ENCODE measurements around the gene CA10.

The CA10 gene

DNA sequence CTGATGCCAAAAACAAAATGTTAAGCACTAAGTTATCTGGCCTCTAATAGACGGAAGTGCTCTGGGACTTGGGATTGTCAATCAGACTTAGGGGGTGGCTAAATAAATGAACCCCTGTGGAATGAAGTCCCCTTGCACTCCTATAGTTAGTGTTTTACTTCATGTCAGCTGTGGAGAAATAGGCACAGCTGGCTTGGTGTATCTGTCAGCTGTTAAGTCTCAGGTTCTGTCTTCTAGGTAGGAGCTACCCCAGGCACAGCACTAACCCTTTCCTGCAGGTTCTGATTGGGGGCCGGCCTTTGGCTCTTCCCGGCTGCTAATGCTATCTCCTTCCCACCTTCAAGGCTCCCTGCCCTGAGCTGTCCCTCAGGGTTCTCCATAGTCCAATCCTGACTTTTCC, 487.6 kb downstream of the CA10 start:
- Histone ChIP-seq H3K4me1 (ENCODE audit: control insufficient read depth in 1 of 2, insufficient read depth in 2 of 2, low read length in 2 of 2) (no peaks in the 10 kb centered on the region), H3K27ac (ENCODE audit: low read depth, low read length) (no peak overlapping the region), H3K4me3 (ENCODE audit: low read depth in 1 of 2, low read length in 2 of 2) (no peak overlapping the region), H3K36me3 (ENCODE audit: control insufficient read depth in 1 of 2, insufficient read depth in 2 of 2, low read length in 2 of 2) (no peaks in the 10 kb centered on the region), H3K9me3 (ENCODE audit: control insufficient read depth in 1 of 2, low read length in 2 of 2) (no peaks in the 10 kb centered on the region), H3K9ac (ENCODE audit: low read depth in 1 of 2, low read length in 2 of 2) (no peak overlapping the region), H3K27me3 (ENCODE audit: control insufficient read depth in 1 of 2, insufficient read depth in 2 of 2, low read length in 2 of 2) (no peaks in the 10 kb centered on the region)

DNA sequence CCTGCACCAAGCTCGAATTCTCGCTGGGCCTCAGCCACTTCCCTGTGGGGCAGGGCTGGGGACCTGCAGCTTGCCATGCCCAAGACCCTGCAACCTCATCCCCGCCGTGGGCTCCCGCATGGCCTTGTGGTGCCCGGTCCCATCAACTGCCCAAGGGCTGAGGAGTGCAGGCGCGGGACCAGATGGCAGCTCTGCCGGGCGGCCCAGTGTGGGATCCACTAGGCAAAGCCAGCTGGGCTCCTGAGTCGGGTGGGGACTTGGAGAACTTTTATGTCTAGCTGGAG, 489.6 kb downstream of the CA10 start:
- Histone ChIP-seq H3K9me3 (ENCODE audit: control insufficient read depth in 1 of 2, low read length in 2 of 2) (no peaks in the 10 kb centered on the region), H3K36me3 (ENCODE audit: control insufficient read depth in 1 of 2, insufficient read depth in 2 of 2, low read length in 2 of 2) (no peaks in the 10 kb centered on the region), H3K4me1 (ENCODE audit: control insufficient read depth in 1 of 2, insufficient read depth in 2 of 2, low read length in 2 of 2) (no peaks in the 10 kb centered on the region), H3K9ac (ENCODE audit: low read depth in 1 of 2, low read length in 2 of 2) (no peak overlapping the region), H3K27me3 (ENCODE audit: control insufficient read depth in 1 of 2, insufficient read depth in 2 of 2, low read length in 2 of 2) (no peaks in the 10 kb centered on the region), H3K4me3 (ENCODE audit: low read depth in 1 of 2, low read length in 2 of 2) (no peak overlapping the region), H3K27ac (ENCODE audit: low read depth, low read length) (no peak overlapping the region)

DNA sequence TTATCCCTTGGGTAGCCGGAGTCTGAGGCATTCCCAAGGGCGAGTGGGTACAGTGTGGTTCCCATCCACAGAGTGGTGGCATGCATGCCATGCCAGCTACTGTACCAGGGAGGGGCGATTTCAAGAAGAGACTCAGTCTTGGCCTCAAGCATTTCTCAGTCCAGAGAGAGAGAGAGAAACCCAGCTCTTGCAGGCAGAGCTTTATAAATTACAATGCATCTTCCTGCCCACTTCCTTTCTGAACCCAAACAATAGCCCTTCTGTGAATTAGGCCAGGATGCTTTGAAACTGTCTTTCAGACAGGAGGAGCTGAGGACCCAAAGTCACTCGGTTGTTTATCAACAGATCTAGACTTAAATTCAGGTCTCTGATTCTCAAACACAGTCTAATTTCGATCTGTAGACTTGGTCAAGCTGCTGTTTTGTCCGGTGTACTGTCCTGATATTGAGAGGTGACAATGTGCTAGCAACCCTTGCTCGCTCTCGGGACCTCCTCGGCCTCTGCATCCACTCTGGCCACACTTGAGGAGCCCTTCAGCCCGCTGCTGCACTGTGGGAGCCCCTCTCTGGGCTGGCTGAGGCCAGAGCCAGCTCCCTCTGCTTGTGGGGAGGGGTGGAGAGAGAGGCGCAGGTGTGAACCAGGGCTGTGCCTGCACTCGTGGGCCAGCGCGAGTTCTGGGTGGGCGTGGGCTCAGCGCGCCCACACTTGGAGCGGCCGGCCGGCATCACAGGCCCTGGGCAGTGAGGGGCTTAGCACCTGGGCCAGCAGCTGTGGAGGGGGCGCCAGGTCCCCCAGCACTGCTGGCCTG, 490.2 kb downstream of the CA10 start:
- Histone ChIP-seq H3K4me1 (ENCODE audit: control insufficient read depth in 1 of 2, insufficient read depth in 2 of 2, low read length in 2 of 2) (no peaks in the 10 kb centered on the region), H3K27ac (ENCODE audit: low read depth, low read length) (no peak overlapping the region), H3K27me3 (ENCODE audit: control insufficient read depth in 1 of 2, insufficient read depth in 2 of 2, low read length in 2 of 2) (peaks cover 0 to 3% of the 10 kb centered on the region in 2 donors), H3K9ac (ENCODE audit: low read depth in 1 of 2, low read length in 2 of 2) (no peak overlapping the region), H3K9me3 (ENCODE audit: control insufficient read depth in 1 of 2, low read length in 2 of 2) (no peaks in the 10 kb centered on the region), H3K36me3 (ENCODE audit: control insufficient read depth in 1 of 2, insufficient read depth in 2 of 2, low read length in 2 of 2) (no peaks in the 10 kb centered on the region), H3K4me3 (ENCODE audit: low read depth in 1 of 2, low read length in 2 of 2) (no peak overlapping the region)

DNA sequence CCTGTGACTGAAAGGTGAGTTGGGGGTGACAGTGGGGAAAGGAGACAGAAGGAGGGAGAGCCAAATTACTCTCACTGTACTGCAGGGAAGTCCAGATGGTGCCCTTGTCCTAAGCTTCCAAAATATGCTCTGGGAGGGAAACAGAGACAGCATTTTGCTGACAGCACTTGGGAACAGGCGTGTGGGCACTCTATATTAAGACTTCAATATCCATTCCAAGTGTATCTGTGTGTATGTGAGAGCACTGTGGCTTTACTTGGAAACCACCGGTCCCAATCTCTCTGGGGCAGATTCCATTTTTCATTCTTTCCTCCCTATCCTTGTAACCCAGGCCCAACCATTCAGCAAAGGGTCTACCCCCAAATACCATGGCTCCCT, 490.8 kb downstream of the CA10 start:
- Histone ChIP-seq H3K4me1 (ENCODE audit: control insufficient read depth in 1 of 2, insufficient read depth in 2 of 2, low read length in 2 of 2) (no peaks in the 10 kb centered on the region), H3K4me3 (ENCODE audit: low read depth in 1 of 2, low read length in 2 of 2) (no peak overlapping the region), H3K9me3 (ENCODE audit: control insufficient read depth in 1 of 2, low read length in 2 of 2) (no peaks in the 10 kb centered on the region), H3K9ac (ENCODE audit: low read depth in 1 of 2, low read length in 2 of 2) (no peak overlapping the region), H3K36me3 (ENCODE audit: control insufficient read depth in 1 of 2, insufficient read depth in 2 of 2, low read length in 2 of 2) (no peaks in the 10 kb centered on the region), H3K27ac (ENCODE audit: low read depth, low read length) (no peak overlapping the region), H3K27me3 (ENCODE audit: control insufficient read depth in 1 of 2, insufficient read depth in 2 of 2, low read length in 2 of 2) (peaks cover 0 to 3% of the 10 kb centered on the region in 2 donors)

DNA sequence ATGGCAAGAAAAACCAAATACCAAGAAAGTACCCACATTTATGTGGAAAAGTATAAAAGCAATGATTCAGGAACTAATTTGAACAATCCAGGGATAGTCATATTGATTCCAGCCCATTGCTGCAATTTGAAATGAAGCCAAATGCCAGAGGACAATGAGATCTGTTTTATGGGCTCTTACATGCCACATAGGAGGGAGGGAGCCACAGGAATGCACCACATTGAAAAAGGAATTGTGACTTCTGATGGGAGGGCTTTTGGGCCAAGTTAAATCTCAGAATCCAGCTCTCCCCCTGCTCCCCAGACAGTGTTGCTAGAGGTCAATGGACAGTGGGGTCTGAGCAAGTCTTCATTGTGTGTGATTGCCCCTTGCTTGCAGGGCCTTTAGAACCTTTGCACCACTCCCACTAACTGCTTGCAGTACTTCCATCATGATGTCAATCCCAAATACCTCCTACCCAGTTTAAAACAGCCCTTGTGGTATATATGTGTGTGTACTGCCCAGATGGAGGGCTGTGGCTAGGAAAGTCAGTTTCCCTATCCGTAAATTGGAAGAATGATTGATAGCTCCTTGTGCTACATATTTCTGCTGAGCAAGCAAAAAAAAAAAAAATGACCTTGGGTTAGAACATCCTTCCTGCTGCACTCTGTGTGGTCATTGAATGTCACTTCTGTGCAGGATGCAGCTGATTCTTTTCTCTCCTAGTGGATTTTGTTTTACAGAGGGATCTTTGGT, 491.4 kb downstream of the CA10 start:
- Histone ChIP-seq H3K9me3 (ENCODE audit: control insufficient read depth in 1 of 2, low read length in 2 of 2) (no peaks in the 10 kb centered on the region), H3K4me3 (ENCODE audit: low read depth in 1 of 2, low read length in 2 of 2) (no peak overlapping the region), H3K9ac (ENCODE audit: low read depth in 1 of 2, low read length in 2 of 2) (no peak overlapping the region), H3K36me3 (ENCODE audit: control insufficient read depth in 1 of 2, insufficient read depth in 2 of 2, low read length in 2 of 2) (no peaks in the 10 kb centered on the region), H3K27ac (ENCODE audit: low read depth, low read length) (no peak overlapping the region), H3K4me1 (ENCODE audit: control insufficient read depth in 1 of 2, insufficient read depth in 2 of 2, low read length in 2 of 2) (no peaks in the 10 kb centered on the region), H3K27me3 (ENCODE audit: control insufficient read depth in 1 of 2, insufficient read depth in 2 of 2, low read length in 2 of 2) (peaks cover 0 to 3% of the 10 kb centered on the region in 2 donors)

DNA sequence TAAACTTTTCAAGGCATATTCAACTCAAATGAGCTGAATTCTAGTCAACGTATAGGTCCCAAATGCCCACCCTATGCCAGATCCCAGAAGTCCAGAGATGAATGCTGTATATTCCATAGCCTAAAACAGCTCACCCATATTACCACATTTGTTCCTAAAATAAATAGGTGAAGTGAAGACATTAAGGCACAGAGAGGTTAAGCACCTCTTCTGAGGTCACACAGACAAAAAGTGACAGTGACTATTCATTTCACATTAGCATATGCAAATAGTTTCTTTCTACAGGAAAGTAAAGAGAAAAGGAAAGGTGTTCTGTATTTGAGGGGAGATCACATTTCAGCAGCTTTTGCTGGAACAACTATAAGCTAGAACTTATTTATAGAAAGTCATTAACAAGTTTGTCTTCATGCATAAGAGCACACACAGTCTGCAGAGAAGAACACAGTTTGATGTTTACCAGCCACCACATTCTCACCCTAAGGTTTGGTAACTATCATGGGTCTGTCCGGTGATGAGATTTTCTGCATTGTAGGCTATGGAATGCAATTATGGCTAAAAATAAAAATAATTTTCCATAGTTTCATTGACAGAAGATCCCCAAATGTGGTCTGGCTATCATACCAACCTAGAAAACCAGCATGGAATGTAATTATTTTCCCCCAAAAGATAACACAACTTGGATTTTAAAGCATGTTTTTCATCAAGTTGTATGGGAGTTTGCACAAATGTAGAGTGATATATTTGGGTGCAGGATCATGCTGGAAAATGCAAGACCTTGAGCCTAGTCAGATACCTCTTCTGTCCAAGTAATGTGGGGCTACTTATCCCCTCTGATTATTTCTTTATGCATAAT, 496.1 kb downstream of the CA10 start:
- H3K27me3 ChIP-seq (ENCODE audit: control insufficient read depth in 1 of 2, insufficient read depth in 2 of 2, low read length in 2 of 2): peaks cover 0 to 5% of the 10 kb centered on the region in 2 donors
- H3K27ac ChIP-seq (ENCODE audit: low read depth, low read length): no peak overlapping the region
- H3K9me3 ChIP-seq (ENCODE audit: control insufficient read depth in 1 of 2, low read length in 2 of 2): no peaks in the 10 kb centered on the region
- no peaks in the 10 kb centered on the region for H3K4me1 ChIP-seq (ENCODE audit: control insufficient read depth in 1 of 2, insufficient read depth in 2 of 2, low read length in 2 of 2)
- H3K4me3 ChIP-seq (ENCODE audit: low read depth in 1 of 2, low read length in 2 of 2): no peak overlapping the region
- H3K36me3 ChIP-seq (ENCODE audit: control insufficient read depth in 1 of 2, insufficient read depth in 2 of 2, low read length in 2 of 2): no peaks in the 10 kb centered on the region
- H3K9ac ChIP-seq (ENCODE audit: low read depth in 1 of 2, low read length in 2 of 2): no peak overlapping the region

DNA sequence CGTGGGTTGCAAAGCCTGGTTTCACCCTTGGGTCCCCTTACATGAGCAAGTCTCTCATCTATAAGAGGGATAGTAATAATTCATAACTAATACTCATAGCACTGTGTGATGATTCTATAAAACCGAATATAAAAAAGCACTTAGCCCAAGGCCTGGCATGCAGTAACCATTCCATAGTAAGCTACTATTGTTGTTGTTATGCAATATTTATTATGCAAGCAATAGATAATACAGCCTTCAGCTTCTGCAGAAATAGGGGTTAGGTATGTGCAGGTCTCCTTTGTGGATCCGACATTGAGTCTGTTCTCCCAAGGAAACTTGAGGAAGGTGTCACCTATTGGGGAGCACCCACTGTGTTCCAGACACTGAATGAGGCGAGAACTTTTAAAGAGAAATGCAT, 497.1 kb downstream of the CA10 start:
- no peaks in the 10 kb centered on the region for H3K36me3 ChIP-seq (ENCODE audit: control insufficient read depth in 1 of 2, insufficient read depth in 2 of 2, low read length in 2 of 2)

DNA sequence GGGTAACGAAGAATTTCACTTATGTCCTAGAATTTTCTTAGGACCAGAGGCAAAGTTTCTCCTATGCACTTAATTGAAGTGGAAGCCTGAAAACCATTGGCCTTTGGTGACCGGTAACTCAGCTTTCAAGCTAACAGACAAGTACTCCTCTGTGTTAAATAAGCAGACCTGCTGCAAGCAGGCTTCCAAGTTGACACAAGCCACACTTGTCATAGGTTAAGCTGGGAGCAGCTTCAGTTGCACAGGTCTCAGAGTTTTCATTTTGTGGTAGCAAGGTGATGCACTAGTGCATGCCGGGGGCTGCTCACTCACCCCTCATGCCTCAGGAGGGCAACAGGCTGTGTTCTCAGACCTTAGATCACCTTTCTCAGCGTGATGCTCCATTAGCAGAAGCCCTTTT, 498.2 kb downstream of the CA10 start:
- no peak overlapping the region for H3K4me3 ChIP-seq (ENCODE audit: low read depth in 1 of 2, low read length in 2 of 2)
- no peaks in the 10 kb centered on the region for H3K36me3 ChIP-seq (ENCODE audit: control insufficient read depth in 1 of 2, insufficient read depth in 2 of 2, low read length in 2 of 2)
- H3K4me1 ChIP-seq (ENCODE audit: control insufficient read depth in 1 of 2, insufficient read depth in 2 of 2, low read length in 2 of 2): no peaks in the 10 kb centered on the region
- H3K9ac ChIP-seq (ENCODE audit: low read depth in 1 of 2, low read length in 2 of 2): no peak overlapping the region
- no peak overlapping the region for H3K27ac ChIP-seq (ENCODE audit: low read depth, low read length)
- H3K27me3 ChIP-seq (ENCODE audit: control insufficient read depth in 1 of 2, insufficient read depth in 2 of 2, low read length in 2 of 2): peaks cover 0 to 5% of the 10 kb centered on the region in 2 donors
- no peaks in the 10 kb centered on the region for H3K9me3 ChIP-seq (ENCODE audit: control insufficient read depth in 1 of 2, low read length in 2 of 2)

More for the DNA sequence above, 497.1 kb downstream of the CA10 start:
- H3K27me3 ChIP-seq (ENCODE audit: control insufficient read depth in 1 of 2, insufficient read depth in 2 of 2, low read length in 2 of 2): peaks cover 0 to 5% of the 10 kb centered on the region in 2 donors
- H3K9ac ChIP-seq (ENCODE audit: low read depth in 1 of 2, low read length in 2 of 2): no peak overlapping the region
- H3K27ac ChIP-seq (ENCODE audit: low read depth, low read length): no peak overlapping the region
- no peak overlapping the region for H3K4me3 ChIP-seq (ENCODE audit: low read depth in 1 of 2, low read length in 2 of 2)
- H3K9me3 ChIP-seq (ENCODE audit: control insufficient read depth in 1 of 2, low read length in 2 of 2): no peaks in the 10 kb centered on the region
- no peaks in the 10 kb centered on the region for H3K4me1 ChIP-seq (ENCODE audit: control insufficient read depth in 1 of 2, insufficient read depth in 2 of 2, low read length in 2 of 2)

DNA sequence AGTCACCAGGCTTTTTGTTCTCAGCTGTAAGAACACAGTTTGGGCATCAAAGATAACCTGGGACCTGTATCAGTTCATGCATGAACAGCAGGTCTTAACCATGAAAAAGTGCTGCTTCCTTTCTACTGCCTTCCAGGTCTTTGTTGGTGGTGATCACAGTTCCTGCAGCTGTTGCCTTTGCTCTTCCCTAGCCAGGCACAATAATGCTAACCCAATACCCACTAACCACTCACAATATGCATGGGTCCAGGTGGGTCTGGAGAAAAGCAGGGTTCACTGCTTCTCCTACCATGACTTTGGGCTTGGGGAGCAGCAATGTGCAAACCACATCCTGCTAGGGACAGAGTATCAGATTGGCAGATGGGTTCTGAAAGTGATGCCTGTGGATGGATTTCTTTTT, 501.3 kb downstream of the CA10 start:
- Histone ChIP-seq H3K36me3 (ENCODE audit: control insufficient read depth in 1 of 2, insufficient read depth in 2 of 2, low read length in 2 of 2) (no peaks in the 10 kb centered on the region), H3K9me3 (ENCODE audit: control insufficient read depth in 1 of 2, low read length in 2 of 2) (no peaks in the 10 kb centered on the region), H3K9ac (ENCODE audit: low read depth in 1 of 2, low read length in 2 of 2) (no peak overlapping the region), H3K4me1 (ENCODE audit: control insufficient read depth in 1 of 2, insufficient read depth in 2 of 2, low read length in 2 of 2) (no peaks in the 10 kb centered on the region), H3K27ac (ENCODE audit: low read depth, low read length) (no peak overlapping the region), H3K27me3 (ENCODE audit: control insufficient read depth in 1 of 2, insufficient read depth in 2 of 2, low read length in 2 of 2) (peaks cover 0 to 2% of the 10 kb centered on the region in 2 donors), H3K4me3 (ENCODE audit: low read depth in 1 of 2, low read length in 2 of 2) (no peak overlapping the region)

DNA sequence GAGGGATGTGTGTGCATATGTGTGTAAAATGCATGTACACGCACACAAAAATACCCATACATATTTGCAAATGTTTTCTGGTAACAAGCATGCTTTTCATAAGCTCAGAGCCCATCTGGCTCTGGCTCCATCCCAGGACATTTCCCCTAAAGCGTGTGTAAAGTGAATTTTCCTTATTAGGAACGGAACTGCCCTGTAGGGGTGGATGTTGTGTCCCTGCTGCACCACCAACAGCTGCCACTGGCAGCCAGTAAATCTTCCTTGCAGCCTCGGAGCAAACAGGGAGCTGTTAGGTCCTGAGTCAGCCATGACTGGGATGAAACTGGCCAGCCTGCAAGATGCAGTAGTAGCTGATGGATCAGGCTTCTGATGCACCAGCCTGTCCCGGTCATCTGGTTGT, 504.6 kb downstream of the CA10 start:
- H3K9me3 ChIP-seq (ENCODE audit: control insufficient read depth in 1 of 2, low read length in 2 of 2): no peaks in the 10 kb centered on the region
- H3K36me3 ChIP-seq (ENCODE audit: control insufficient read depth in 1 of 2, insufficient read depth in 2 of 2, low read length in 2 of 2): no peaks in the 10 kb centered on the region
- H3K4me3 ChIP-seq (ENCODE audit: low read depth in 1 of 2, low read length in 2 of 2): no peak overlapping the region
- H3K27me3 ChIP-seq (ENCODE audit: control insufficient read depth in 1 of 2, insufficient read depth in 2 of 2, low read length in 2 of 2): no peaks in the 10 kb centered on the region
- no peaks in the 10 kb centered on the region for H3K4me1 ChIP-seq (ENCODE audit: control insufficient read depth in 1 of 2, insufficient read depth in 2 of 2, low read length in 2 of 2)
- no peak overlapping the region for H3K9ac ChIP-seq (ENCODE audit: low read depth in 1 of 2, low read length in 2 of 2)
- H3K27ac ChIP-seq (ENCODE audit: low read depth, low read length): no peak overlapping the region
